ENCODE results near the gene MED9. TPM values are rescaled to one million over a fixed set of nuclear protein-coding genes. Genes with fewer than 3 reads are reported as not detected.
"Not testable (repeated sequence)": the region's sequence is repeated elsewhere in the genome, so short reads cannot be mapped to it uniquely, and the experiment has no call there.

MED9 gene
- total RNA-seq, 1 experiment from 2014 or later = 8.1 TPM

- H3K4me3 Mint-ChIP-seq (ENCODE audit: unreplicated experiment) = no peak overlapping the region
- no peak for DNase-seq (ENCODE audit: unreplicated experiment)
- no peaks in the 10 kb centered on the region for H3K4me1 Mint-ChIP-seq (ENCODE audit: insufficient read depth, unreplicated experiment)
- no TSS peak for BruUV-seq (replicated peaks)
- no peak overlapping the region for H3K27ac Mint-ChIP-seq (ENCODE audit: low read depth, unreplicated experiment)
- TF ChIP-seq CTCF (IDR thresholded peaks at IDR 0.05; ENCODE audit: unreplicated experiment) = no peak
- intact Hi-C loops (cut with micrococcal nuclease) = no loop called here
- no peaks in the 10 kb centered on the region for H3K36me3 Mint-ChIP-seq (ENCODE audit: insufficient read depth, unreplicated experiment)
- peaks cover 28% of the 10 kb centered on the region for H3K27me3 Mint-ChIP-seq (ENCODE audit: insufficient read depth, unreplicated experiment)
- ChIA-PET POLR2A (interaction anchor here (0.6 kb wide), 1 partner anchor 904 kb away, joined by 3 read pairs; no protein-coding TSS in a partner anchor), CTCF (interaction anchor here (0.6 kb wide), 1 partner anchor 331 kb away, joined by 3 read pairs; no protein-coding TSS in a partner anchor)
- H3K9me3 Mint-ChIP-seq (ENCODE audit: unreplicated experiment) = peaks cover 9% of the 10 kb centered on the region
Observed at GRCh38 chr17:17462048-17462824, 14.6 kb upstream of the MED9 start.

GRCh38 chr17:17463821-17464220 is 13.0 kb upstream of the MED9 start:
- ChIA-PET CTCF (no interaction called here), POLR2A (no interaction called here)
- no peak overlapping the region for H3K27ac Mint-ChIP-seq (ENCODE audit: low read depth, unreplicated experiment)
- no peaks in the 10 kb centered on the region for H3K36me3 Mint-ChIP-seq (ENCODE audit: insufficient read depth, unreplicated experiment)
- no TSS peak for BruUV-seq (replicated peaks)
- peaks cover 9% of the 10 kb centered on the region for H3K9me3 Mint-ChIP-seq (ENCODE audit: unreplicated experiment)
- TF ChIP-seq CTCF (IDR thresholded peaks at IDR 0.05; ENCODE audit: unreplicated experiment) = no peak
- H3K4me1 Mint-ChIP-seq (ENCODE audit: insufficient read depth, unreplicated experiment) = no peaks in the 10 kb centered on the region
- no peak for DNase-seq (ENCODE audit: unreplicated experiment)
- peaks cover 17% of the 10 kb centered on the region for H3K27me3 Mint-ChIP-seq (ENCODE audit: insufficient read depth, unreplicated experiment)
- no peak overlapping the region for H3K4me3 Mint-ChIP-seq (ENCODE audit: unreplicated experiment)
- intact Hi-C loops (cut with micrococcal nuclease) = no loop called here

- intact Hi-C loops (cut with micrococcal nuclease); BruUV-seq (replicated peaks); POLR2A ChIA-PET; H3K9me3 Mint-ChIP-seq (ENCODE audit: unreplicated experiment); H3K4me3 Mint-ChIP-seq (ENCODE audit: unreplicated experiment); H3K36me3 Mint-ChIP-seq (ENCODE audit: insufficient read depth, unreplicated experiment); H3K4me1 Mint-ChIP-seq (ENCODE audit: insufficient read depth, unreplicated experiment); H3K27ac Mint-ChIP-seq (ENCODE audit: low read depth, unreplicated experiment): not testable (repeated sequence)
- DNase-seq (ENCODE audit: unreplicated experiment) = peak; percentile 34
- H3K27me3 Mint-ChIP-seq (ENCODE audit: insufficient read depth, unreplicated experiment) = peaks cover 20% of the 10 kb centered on the region
- CTCF ChIA-PET = interaction anchor here (1.2 kb wide), 1 partner anchor 13 kb away, joined by 3 read pairs; no protein-coding TSS in a partner anchor
Observed at GRCh38 chr17:17465878-17466277, 10.9 kb upstream of the MED9 start.

GRCh38 chr17:17466511-17466910 is 10.3 kb upstream of the MED9 start:
- CTCF ChIA-PET = interaction anchor here (0.9 to 1.2 kb wide), 2 partner anchors 13 to 14 kb away, joined by 3 to 4 read pairs; no protein-coding TSS in a partner anchor
- intact Hi-C loops (cut with micrococcal nuclease) = no loop called here
- Mint-ChIP-seq H3K27me3 (ENCODE audit: insufficient read depth, unreplicated experiment) (peaks cover 27% of the 10 kb centered on the region), H3K4me3 (ENCODE audit: unreplicated experiment) (no peak overlapping the region), H3K4me1 (ENCODE audit: insufficient read depth, unreplicated experiment) (no peaks in the 10 kb centered on the region), H3K9me3 (ENCODE audit: unreplicated experiment) (no peaks in the 10 kb centered on the region), H3K36me3 (ENCODE audit: insufficient read depth, unreplicated experiment) (no peaks in the 10 kb centered on the region), H3K27ac (ENCODE audit: low read depth, unreplicated experiment) (no peak overlapping the region)
- no peak for TF ChIP-seq CTCF (IDR thresholded peaks at IDR 0.05; ENCODE audit: unreplicated experiment)
- no TSS peak for BruUV-seq (replicated peaks)
- POLR2A ChIA-PET = no interaction called here
- DNase-seq (ENCODE audit: unreplicated experiment) = no peak
